NCI-H446 (cell line): Measurements from ENCODE around the gene TYMP.
"Not testable (repeated sequence)": the region's sequence is repeated elsewhere in the genome, so short reads cannot be mapped to it uniquely, and the experiment has no call there.

Experiments used
- DNase-seq, 2 experiments: peaks; one replicate each; lab custom pipeline; 2025; lab: John Stamatoyannopoulos, UW

The TYMP gene

GRCh38 chr22:50537765-50538164 lies 8.0 kb upstream of the TYMP start:
- DNase-seq = no peak

- no peak for DNase-seq
These were observed 6.4 kb upstream of the TYMP start for GRCh38 chr22:50536226-50536625.

GRCh38 chr22:50535113-50535512 lies 5.3 kb upstream of the TYMP start:
- no peak for DNase-seq

GRCh38 chr22:50533856-50534711 lies 4.3 kb upstream of the TYMP start:
- DNase-seq = not testable (repeated sequence)

GRCh38 chr22:50532824-50533796 lies 3.3 kb upstream of the TYMP start:
- no peak for DNase-seq

GRCh38 chr22:50531962-50532674 lies 2.3 kb upstream of the TYMP start:
- peak in 1 of 2 experiments; percentile 14 for DNase-seq

GRCh38 chr22:50531546-50531961 lies 1.7 kb upstream of the TYMP start:
- peak in 1 of 2 experiments; percentile 24 for DNase-seq

GRCh38 chr22:50530877-50531545 lies 1.2 kb upstream of the TYMP start:
- peak in 1 of 2 experiments; percentile 39 for DNase-seq

- no peak for DNase-seq
These were observed 716 bp upstream of the TYMP start for GRCh38 chr22:50530580-50530876.

GRCh38 chr22:50529416-50529896 lies 356 bp downstream of the TYMP start:
- no peak for DNase-seq

GRCh38 chr22:50528682-50529415 lies 963 bp downstream of the TYMP start:
- DNase-seq = no peak

- no peak for DNase-seq
These were observed 1.7 kb downstream of the TYMP start for GRCh38 chr22:50527921-50528681.

GRCh38 chr22:50526834-50527801 lies 2.7 kb downstream of the TYMP start:
- DNase-seq = no peak

GRCh38 chr22:50526108-50526833 lies 3.5 kb downstream of the TYMP start:
- DNase-seq = peak; percentile 51 to 76

- DNase-seq = no peak
These were observed 4.0 kb downstream of the TYMP start for GRCh38 chr22:50525858-50526107.

GRCh38 chr22:50525104-50525857 lies 4.5 kb downstream of the TYMP start, which contains the start of gene SCO2:
SCO2 (minus strand) TSS chr22:50525598; CDS start chr22:50524411, 1,187 bp downstream.
- DNase-seq = peak; percentile 93 to 98

- no peak for DNase-seq
These were observed 5.1 kb downstream of the TYMP start for GRCh38 chr22:50524676-50525103.
